ENCODE results near the gene ZNF839. TPM values are rescaled to one million over a fixed set of nuclear protein-coding genes. Genes with fewer than 3 reads are reported as not detected.

The ZNF839 gene
- polyA plus RNA-seq, 1 of the 3 experiments (the other 2 are of a cell fraction) = 15.4 TPM

- no peak overlapping the region for H3K4me3 ChIP-seq (ENCODE audit: low read depth in 2 of 2, low read length in 1 of 2)
- peaks cover 26% of the 10 kb centered on the region for H3F3A ChIP-seq (replicated peaks; ENCODE audit: insufficient read depth)
- ChIA-PET CTCF (interaction anchor here (0.9 kb wide), 1 partner anchor 10 kb away, joined by 3 read pairs; no protein-coding TSS in a partner anchor), POLR2A (no interaction called here)
- H3K9ac ChIP-seq = no peak overlapping the region
- no peak for DNase-seq
- no peaks in the 10 kb centered on the region for H3K27me3 ChIP-seq (ENCODE audit: insufficient read depth)
- H3K9me3 ChIP-seq = no peaks in the 10 kb centered on the region
- H4K20me1 ChIP-seq (ENCODE audit: insufficient read depth) = no peaks in the 10 kb centered on the region
- peaks cover 0 to 8% of the 10 kb centered on the region in 2 experiments for H3K36me3 ChIP-seq (replicated peaks in 1 of 2; ENCODE audit: control insufficient read depth in 1 of 2, insufficient read depth in 2 of 2, low read length in 1 of 2)
- WGBS (ENCODE audit: low lambda C conversion rate) = 95% methylated on average over 6 of the region's 6 CpGs
- no peaks in the 10 kb centered on the region for H3K79me2 ChIP-seq (ENCODE audit: insufficient read depth)
- H2AFZ ChIP-seq (ENCODE audit: low read depth) = no peak overlapping the region
- no peak overlapping the region for H3K4me2 ChIP-seq
- H3K27ac ChIP-seq (ENCODE audit: low read depth in 2 of 2, low read length in 1 of 2) = peak overlapping the region in 1 of 2 experiments; percentile 84; a peak in 1 of 4 replicates
- peaks cover 2 to 23% of the 10 kb centered on the region in 2 experiments; a peak in 2 of 4 replicates for H3K4me1 ChIP-seq (ENCODE audit: control insufficient read depth in 1 of 2, insufficient read depth in 2 of 2, low read depth in 1 of 2, low read length in 1 of 2)
- no peak for TF ChIP-seq GABPA (IDR thresholded peaks at IDR 0.05; ENCODE audit: low read depth)
- TF ChIP-seq RCOR1 (IDR thresholded peaks at IDR 0.05; ENCODE audit: low read length) = no peak
- no peak for TF ChIP-seq CHD2 (IDR thresholded peaks at IDR 0.05; ENCODE audit: low read length, partially characterized antibody)
- TF ChIP-seq SMC3 (IDR thresholded peaks at IDR 0.05; ENCODE audit: low read depth, low read length) = no peak
- no peak for TF ChIP-seq POLR2AphosphoS5 (IDR thresholded peaks at IDR 0.05; ENCODE audit: low read depth, low read length)
- TF ChIP-seq TAF1 (IDR thresholded peaks at IDR 0.05; ENCODE audit: borderline replicate concordance, low read depth, low read length) = no peak
- TF ChIP-seq EP300 (IDR thresholded peaks at IDR 0.05; ENCODE audit: borderline replicate concordance in 1 of 2, low read depth in 1 of 2, low read length in 1 of 2) = no peak
- TF ChIP-seq TEAD4 (IDR thresholded peaks at IDR 0.05; ENCODE audit: borderline replicate concordance, insufficient read depth) = no peak
- TF ChIP-seq IRF3 (IDR thresholded peaks at IDR 0.05; ENCODE audit: low read depth, low read length) = no peak
- TF ChIP-seq USF2 (IDR thresholded peaks at IDR 0.05; ENCODE audit: borderline replicate concordance, low read depth, low read length) = no peak
- no peak for TF ChIP-seq MAX (IDR thresholded peaks at IDR 0.05; ENCODE audit: low read depth)
- no peak for TF ChIP-seq NRF1 (IDR thresholded peaks at IDR 0.05; ENCODE audit: low read depth, low read length)
- TF ChIP-seq RFX5 (IDR thresholded peaks at IDR 0.05; ENCODE audit: low read length) = no peak
- TF ChIP-seq FOSL2 (IDR thresholded peaks at IDR 0.05; ENCODE audit: borderline replicate concordance, low read depth) = no peak
- TF ChIP-seq RXRA (IDR thresholded peaks at IDR 0.05; ENCODE audit: borderline replicate concordance, low read depth) = no peak
- no peaks in the 10 kb centered on the region for H3K9me2 ChIP-seq
Observed at GRCh38 chr14:102278631-102278935, 41.0 kb upstream of the ZNF839 start.

GRCh38 chr14:102279282-102279681, 40.3 kb upstream of the ZNF839 start:
- Histone ChIP-seq H3K4me3 (ENCODE audit: low read depth in 2 of 2, low read length in 1 of 2) (no peak overlapping the region), H4K20me1 (ENCODE audit: insufficient read depth) (no peaks in the 10 kb centered on the region), H3K79me2 (ENCODE audit: insufficient read depth) (no peaks in the 10 kb centered on the region), H3K27ac (ENCODE audit: low read depth in 2 of 2, low read length in 1 of 2) (peak overlapping the region in 1 of 2 experiments; percentile 84; a peak in 2 of 4 replicates), H3K9me2 (no peaks in the 10 kb centered on the region), H3K4me1 (ENCODE audit: control insufficient read depth in 1 of 2, insufficient read depth in 2 of 2, low read depth in 1 of 2, low read length in 1 of 2) (peaks cover 2 to 23% of the 10 kb centered on the region in 2 experiments; a peak in 2 of 4 replicates), H2AFZ (ENCODE audit: low read depth) (peak overlapping the region; percentile 62; the same call in 1 of the 2 replicates), H3K27me3 (ENCODE audit: insufficient read depth) (no peaks in the 10 kb centered on the region), H3K9me3 (no peaks in the 10 kb centered on the region), H3K9ac (peak overlapping the region; percentile 69), H3K36me3 (replicated peaks in 1 of 2; ENCODE audit: control insufficient read depth in 1 of 2, insufficient read depth in 2 of 2, low read length in 1 of 2) (peaks cover 0 to 8% of the 10 kb centered on the region in 2 experiments), H3K4me2 (peak overlapping the region; percentile 24; the same call in 1 of the 2 replicates), H3F3A (replicated peaks; ENCODE audit: insufficient read depth) (peaks cover 26% of the 10 kb centered on the region)
- ChIA-PET POLR2A (no interaction called here), CTCF (no interaction called here)
- WGBS (ENCODE audit: low lambda C conversion rate) = 62% methylated on average over 3 of the region's 3 CpGs
- DNase-seq = no peak
- no peak for TF ChIP-seq FOXJ3 (CRISPR knock-in tag; IDR thresholded peaks at IDR 0.05)
- no peak for TF ChIP-seq RAD21 (IDR thresholded peaks at IDR 0.05; ENCODE audit: low read length)
- TF ChIP-seq RCOR1 (IDR thresholded peaks at IDR 0.05; ENCODE audit: low read length) = no peak
- TF ChIP-seq JUND (IDR thresholded peaks at IDR 0.05) = no peak
- no peak for TF ChIP-seq NRF1 (IDR thresholded peaks at IDR 0.05; ENCODE audit: low read depth, low read length)
- no peak for TF ChIP-seq RFX5 (IDR thresholded peaks at IDR 0.05; ENCODE audit: low read length)
- TF ChIP-seq USF1 (IDR thresholded peaks at IDR 0.05; ENCODE audit: borderline replicate concordance, low read depth) = no peak
- no peak for TF ChIP-seq MEF2A (IDR thresholded peaks at IDR 0.05; ENCODE audit: borderline replicate concordance, low read depth)
- no peak for TF ChIP-seq TAF1 (IDR thresholded peaks at IDR 0.05; ENCODE audit: borderline replicate concordance, low read depth, low read length)
- no peak for TF ChIP-seq SIN3A (IDR thresholded peaks at IDR 0.05; ENCODE audit: borderline replicate concordance, low read depth, low read length)
- TF ChIP-seq YY1 (IDR thresholded peaks at IDR 0.05; ENCODE audit: low read depth) = no peak
- no peak for TF ChIP-seq USF2 (IDR thresholded peaks at IDR 0.05; ENCODE audit: borderline replicate concordance, low read depth, low read length)
- no peak for TF ChIP-seq RXRA (IDR thresholded peaks at IDR 0.05; ENCODE audit: borderline replicate concordance, low read depth)
- TF ChIP-seq EP300 (IDR thresholded peaks at IDR 0.05; ENCODE audit: borderline replicate concordance in 1 of 2, low read depth in 1 of 2, low read length in 1 of 2) = no peak
- TF ChIP-seq ELF1 (IDR thresholded peaks at IDR 0.05) = no peak; the same call in 1 of the 2 replicates
- no peak for TF ChIP-seq FOSL2 (IDR thresholded peaks at IDR 0.05; ENCODE audit: borderline replicate concordance, low read depth)
- no peak for TF ChIP-seq SMC3 (IDR thresholded peaks at IDR 0.05; ENCODE audit: low read depth, low read length)
